Calu3 (cell line): ENCODE data around the gene ATAD3C. TPM values are rescaled to one million over a fixed set of nuclear protein-coding genes. Genes with fewer than 3 reads are reported as not detected.
"Not testable (repeated sequence)": the region's sequence is repeated elsewhere in the genome, so short reads cannot be mapped to it uniquely, and the experiment has no call there.

Experiments
- BruUV-seq: library from RNA; stranded (reverse); fragments of 400-500 nt; replicated peaks from 2 replicates; lab custom pipeline; 2021; lab: Mats Ljungman, UMichigan
- CTCF ChIA-PET: fragments of 300-600 bp; sonication (Branson Sonifier 250); formaldehyde crosslinking; loops from one replicate; lab custom pipeline; 2022; ENCODE audit warnings: antibody characterized with exemption; lab: Charles Lee
- DNase-seq: peaks from one replicate; pipeline ENCODE4 v3.0.0; 2022
- H3K27ac Mint-ChIP-seq: one replicate; pipeline ENCODE4 v1.8.0; 2022; ENCODE audit warnings: mixed read lengths; ENCODE audit not compliant: unreplicated experiment
- H3K27me3 Mint-ChIP-seq: one replicate; pipeline ENCODE4 v1.8.0; 2022; ENCODE audit warnings: mixed read lengths; ENCODE audit not compliant: unreplicated experiment
- H3K36me3 Mint-ChIP-seq: one replicate; pipeline ENCODE4 v1.8.0; 2022; ENCODE audit warnings: mild to moderate bottlenecking, moderate library complexity, mixed read lengths; ENCODE audit not compliant: insufficient read depth, unreplicated experiment
- H3K4me1 Mint-ChIP-seq: one replicate; pipeline ENCODE4 v1.8.0; 2022; ENCODE audit warnings: mild to moderate bottlenecking, low read depth, mixed read lengths; ENCODE audit not compliant: unreplicated experiment
- H3K4me3 Mint-ChIP-seq: one replicate; pipeline ENCODE4 v1.8.0; 2022; ENCODE audit warnings: mild to moderate bottlenecking, low read depth, moderate library complexity, mixed read lengths; ENCODE audit not compliant: unreplicated experiment
- H3K9me3 Mint-ChIP-seq: one replicate; pipeline ENCODE4 v1.8.0; 2022; ENCODE audit warnings: low read depth, mixed read lengths; ENCODE audit not compliant: unreplicated experiment
- intact Hi-C: fragments of 100-400 bp; cut with micrococcal nuclease; formaldehyde crosslinking; loops from one replicate; pipeline ENCODE4 v1.10.0; 2022; ENCODE audit not compliant: unreplicated experiment
- total RNA-seq: library from RNA; stranded (reverse); gene quantifications from 2 replicates; pipeline ENCODE4 v1.2.3, GENCODE V29; 2022
- TF ChIP-seq, protein P1 (sequence below): fragments of 200-600 bp; IDR thresholded peaks from one replicate; pipeline ENCODE4 v1.8.0; 2022; ENCODE audit warnings: antibody characterized with exemption; ENCODE audit not compliant: unreplicated experiment

The ATAD3C gene
- total RNA-seq, 1 experiment from 2014 or later, result 0.45 TPM

DNA sequence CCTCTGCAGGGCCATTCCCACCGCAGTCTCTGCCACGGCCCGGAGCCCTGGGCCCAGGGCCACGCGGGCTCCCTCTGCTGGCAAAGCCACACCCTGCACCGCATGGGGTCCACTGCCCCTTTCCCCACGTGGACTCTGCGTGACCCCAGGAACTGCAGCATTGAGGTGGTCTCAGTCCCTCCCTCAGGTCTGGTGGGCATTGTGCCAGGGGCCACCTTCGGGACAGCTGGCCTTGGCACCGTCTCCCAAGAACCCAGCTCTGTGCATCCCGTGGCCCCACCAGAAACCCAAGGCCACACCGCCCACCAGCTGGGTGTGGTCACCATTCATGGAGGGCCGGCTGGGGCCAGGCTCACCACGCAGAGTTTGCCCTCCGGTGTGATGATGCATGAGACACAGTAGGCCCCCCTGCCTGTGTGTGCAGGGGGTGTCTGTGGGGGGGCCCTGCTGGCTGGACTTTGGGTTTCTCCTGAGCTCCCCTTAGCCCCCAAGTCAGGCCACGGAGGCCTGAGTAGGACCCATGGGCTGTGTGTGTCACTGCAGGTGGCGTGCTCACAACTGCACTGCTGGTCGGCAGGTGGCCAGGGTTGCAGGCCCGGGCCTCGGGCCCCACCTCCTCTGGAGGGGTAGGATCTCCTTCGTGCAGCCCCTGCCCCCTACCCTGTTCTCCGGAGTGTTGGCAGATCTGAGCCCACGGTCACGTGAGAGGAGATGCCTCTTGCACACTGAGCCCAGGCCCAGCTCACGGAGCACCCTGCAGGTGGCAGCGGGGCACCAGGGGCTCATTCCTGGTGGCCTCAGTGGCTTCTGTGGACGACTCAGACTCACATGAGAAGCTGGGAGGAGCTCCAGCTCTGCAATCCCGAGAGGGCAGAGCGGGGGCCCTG, 8.2 kb upstream of the ATAD3C start:
- TF ChIP-seq, protein P1, sequence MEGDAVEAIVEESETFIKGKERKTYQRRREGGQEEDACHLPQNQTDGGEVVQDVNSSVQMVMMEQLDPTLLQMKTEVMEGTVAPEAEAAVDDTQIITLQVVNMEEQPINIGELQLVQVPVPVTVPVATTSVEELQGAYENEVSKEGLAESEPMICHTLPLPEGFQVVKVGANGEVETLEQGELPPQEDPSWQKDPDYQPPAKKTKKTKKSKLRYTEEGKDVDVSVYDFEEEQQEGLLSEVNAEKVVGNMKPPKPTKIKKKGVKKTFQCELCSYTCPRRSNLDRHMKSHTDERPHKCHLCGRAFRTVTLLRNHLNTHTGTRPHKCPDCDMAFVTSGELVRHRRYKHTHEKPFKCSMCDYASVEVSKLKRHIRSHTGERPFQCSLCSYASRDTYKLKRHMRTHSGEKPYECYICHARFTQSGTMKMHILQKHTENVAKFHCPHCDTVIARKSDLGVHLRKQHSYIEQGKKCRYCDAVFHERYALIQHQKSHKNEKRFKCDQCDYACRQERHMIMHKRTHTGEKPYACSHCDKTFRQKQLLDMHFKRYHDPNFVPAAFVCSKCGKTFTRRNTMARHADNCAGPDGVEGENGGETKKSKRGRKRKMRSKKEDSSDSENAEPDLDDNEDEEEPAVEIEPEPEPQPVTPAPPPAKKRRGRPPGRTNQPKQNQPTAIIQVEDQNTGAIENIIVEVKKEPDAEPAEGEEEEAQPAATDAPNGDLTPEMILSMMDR, result peak; percentile 83
- no peaks in the 10 kb centered on the region for H3K4me1 Mint-ChIP-seq
- H3K27me3 Mint-ChIP-seq, result no peaks in the 10 kb centered on the region
- BruUV-seq, result no TSS peak
- peak; percentile 70 for DNase-seq
- H3K27ac Mint-ChIP-seq, result no peak overlapping the region
- CTCF ChIA-PET, result interaction anchor here (1.1 kb wide), 1 partner anchor 12 kb away, joined by 6 read pairs; no protein-coding TSS in a partner anchor
- peaks cover 48% of the 10 kb centered on the region for H3K36me3 Mint-ChIP-seq
- H3K4me3 Mint-ChIP-seq, result no peak overlapping the region
- intact Hi-C loops, result no loop called here
- no peaks in the 10 kb centered on the region for H3K9me3 Mint-ChIP-seq

DNA sequence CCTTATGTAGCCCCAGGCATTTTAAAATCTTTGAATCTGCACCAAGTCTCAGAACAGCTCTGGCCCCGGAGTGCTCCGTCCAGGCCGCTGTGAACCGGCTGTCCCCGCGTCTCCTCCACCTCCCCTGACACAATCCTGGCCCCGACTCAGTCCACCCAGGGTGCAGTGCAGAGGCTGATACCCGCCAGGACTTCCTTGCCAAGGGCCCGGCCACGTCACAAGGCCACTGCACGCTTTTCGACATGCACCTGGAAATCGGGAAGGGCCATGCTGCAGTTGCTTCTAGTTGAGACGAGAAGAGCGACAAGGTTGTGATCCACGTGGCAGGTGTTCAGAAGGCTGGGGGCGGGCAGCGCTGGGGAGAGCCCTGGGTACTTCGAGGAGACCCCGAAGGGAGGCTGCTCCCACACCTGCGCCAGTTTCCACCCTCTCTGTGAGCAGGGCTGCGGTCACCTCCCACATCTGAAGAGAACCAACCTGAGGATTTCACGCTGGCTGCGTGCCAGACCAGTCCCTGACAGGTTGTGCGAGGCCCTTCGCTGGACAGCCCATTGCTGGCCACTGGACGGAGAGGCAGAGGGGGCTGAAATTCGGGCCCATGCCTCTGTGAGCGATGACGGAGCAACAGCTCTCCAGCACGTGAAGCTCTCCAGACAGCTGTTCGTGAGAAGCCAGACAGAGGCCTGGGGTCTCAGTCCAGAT, 7.3 kb upstream of the ATAD3C start:
- no peaks in the 10 kb centered on the region for H3K9me3 Mint-ChIP-seq
- H3K27me3 Mint-ChIP-seq, result no peaks in the 10 kb centered on the region
- no peak overlapping the region for H3K4me3 Mint-ChIP-seq
- CTCF ChIA-PET, result interaction anchor here (1.1 kb wide), 1 partner anchor 13 kb away, joined by 6 read pairs; no protein-coding TSS in a partner anchor
- H3K27ac Mint-ChIP-seq, result no peak overlapping the region
- BruUV-seq, result no TSS peak
- no peaks in the 10 kb centered on the region for H3K4me1 Mint-ChIP-seq
- intact Hi-C loops, result no loop called here
- no peak for DNase-seq
- H3K36me3 Mint-ChIP-seq, result peaks cover 40% of the 10 kb centered on the region
- TF ChIP-seq, protein P1, result no peak

GRCh38 chr1:1446631-1447030, 2.9 kb upstream of the ATAD3C start:
- H3K27ac Mint-ChIP-seq, H3K9me3 Mint-ChIP-seq, H3K4me3 Mint-ChIP-seq, CTCF ChIA-PET, H3K4me1 Mint-ChIP-seq, DNase-seq, intact Hi-C loops, BruUV-seq: not testable (repeated sequence)
- Mint-ChIP-seq H3K36me3 (peaks cover 23% of the 10 kb centered on the region), H3K27me3 (peaks cover 17% of the 10 kb centered on the region)

GRCh38 chr1:1450616-1451015, 1.1 kb downstream of the ATAD3C start:
- H3K27me3 Mint-ChIP-seq, result peaks cover 17% of the 10 kb centered on the region
- intact Hi-C loops, BruUV-seq, DNase-seq, H3K36me3 Mint-ChIP-seq, H3K9me3 Mint-ChIP-seq, H3K27ac Mint-ChIP-seq, H3K4me1 Mint-ChIP-seq, H3K4me3 Mint-ChIP-seq, CTCF ChIA-PET: not testable (repeated sequence)

DNA sequence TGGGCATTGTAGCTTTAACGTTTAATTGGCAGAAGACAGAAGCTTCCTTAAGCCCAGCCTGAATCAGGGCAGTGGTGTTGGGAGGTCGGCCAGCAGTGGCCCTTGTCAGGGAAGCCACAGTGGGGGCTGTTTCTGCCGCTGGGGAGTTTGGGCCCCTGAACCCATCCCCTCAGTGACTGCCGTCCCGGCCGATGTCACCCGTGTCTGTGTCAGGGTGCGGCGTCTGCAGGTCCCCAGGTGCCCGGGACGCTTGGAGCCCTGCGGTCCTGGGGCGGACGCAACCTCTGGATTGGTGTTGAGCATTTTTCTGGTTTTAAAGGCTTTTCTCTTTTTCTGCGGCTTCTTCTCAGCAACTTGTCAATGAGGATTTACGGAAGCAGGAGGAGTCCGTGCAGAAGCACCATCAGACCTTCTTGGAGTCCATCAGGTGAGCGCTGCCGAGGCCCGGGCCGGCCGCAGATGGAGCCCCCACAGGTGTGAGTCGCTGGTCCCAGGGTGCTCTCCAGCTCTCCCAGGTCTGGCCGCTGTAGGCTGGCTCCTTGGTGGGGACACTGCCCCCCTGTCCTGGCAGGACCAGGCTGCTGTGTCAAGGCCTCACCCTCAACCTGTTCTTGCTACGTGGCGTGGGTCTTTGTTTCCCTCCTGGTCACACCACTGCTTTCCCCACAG, 2.3 kb downstream of the ATAD3C start:
- no peak overlapping the region for H3K4me3 Mint-ChIP-seq
- no peak for DNase-seq
- CTCF ChIA-PET, result no interaction called here
- TF ChIP-seq, protein P1, result no peak
- BruUV-seq, result no TSS peak
- H3K36me3 Mint-ChIP-seq, result no peaks in the 10 kb centered on the region
- no peaks in the 10 kb centered on the region for H3K9me3 Mint-ChIP-seq
- intact Hi-C loops, result no loop called here
- no peak overlapping the region for H3K27ac Mint-ChIP-seq
- no peaks in the 10 kb centered on the region for H3K4me1 Mint-ChIP-seq
- peaks cover 17% of the 10 kb centered on the region for H3K27me3 Mint-ChIP-seq

DNA sequence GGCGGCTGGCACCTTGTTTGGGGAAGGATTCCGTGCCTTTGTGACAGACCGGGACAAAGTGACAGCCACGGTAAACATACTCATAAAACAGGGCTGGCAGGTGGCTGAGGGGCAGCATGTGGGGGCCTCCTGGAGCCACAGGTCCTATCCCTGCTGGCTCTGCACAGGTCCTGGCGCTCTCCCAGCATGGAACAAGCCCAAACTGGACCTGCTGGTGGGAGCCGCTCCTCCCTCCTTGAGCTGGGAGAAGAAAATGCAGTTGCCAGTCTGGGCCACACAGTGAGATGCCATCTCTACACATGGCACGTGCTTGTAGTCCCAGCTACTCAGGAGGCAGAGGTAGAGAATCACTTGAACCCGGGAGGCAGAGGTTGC, 2.9 kb downstream of the ATAD3C start:
- intact Hi-C loops, H3K36me3 Mint-ChIP-seq, CTCF ChIA-PET, H3K27ac Mint-ChIP-seq, H3K4me1 Mint-ChIP-seq, BruUV-seq, H3K9me3 Mint-ChIP-seq, H3K4me3 Mint-ChIP-seq, DNase-seq: not testable (repeated sequence)
- peaks cover 17% of the 10 kb centered on the region for H3K27me3 Mint-ChIP-seq
